Type B pancreatic cell (in vitro differentiated cells): ENCODE measurements around the gene ZNF513. TPM values are rescaled to one million over a fixed set of nuclear protein-coding genes. Genes with fewer than 3 reads are reported as not detected.
"Not testable (repeated sequence)": the region's sequence is repeated elsewhere in the genome, so short reads cannot be mapped to it uniquely, and the experiment has no call there.

Experiments
- DNase-seq: peaks from one replicate; pipeline ENCODE4 v3.0.0; 2021; ENCODE audit warnings: mixed read lengths; ENCODE audit not compliant: unreplicated experiment; ENCODE audit errors: extremely low spot score
- H3K27ac Mint-ChIP-seq: 2 replicates; pipeline ENCODE4 v1.8.0; 2021; ENCODE audit warnings: mild to moderate bottlenecking, mixed read lengths
- H3K27me3 Mint-ChIP-seq: 2 replicates; pipeline ENCODE4 v1.8.0; 2021; ENCODE audit warnings: mixed read lengths
- H3K36me3 Mint-ChIP-seq: 2 replicates; pipeline ENCODE4 v1.8.0; 2021; ENCODE audit warnings: mixed read lengths
- H3K4me1 Mint-ChIP-seq: one replicate; pipeline ENCODE4 v1.8.0; 2021; ENCODE audit warnings: mixed read lengths; ENCODE audit not compliant: unreplicated experiment
- H3K4me3 Mint-ChIP-seq: 2 replicates; pipeline ENCODE4 v1.8.0; 2021; ENCODE audit warnings: mild to moderate bottlenecking, mixed read lengths
- H3K9me3 Mint-ChIP-seq: 2 replicates; pipeline ENCODE4 v1.8.0; 2021; ENCODE audit warnings: mixed read lengths
- CTCF ChIP-seq: fragments of 200-600 bp; sonication (generic); conservative IDR thresholded peaks from 2 replicates; pipeline ENCODE4 v1.5.0; 2021; ENCODE audit warnings: antibody characterized with exemption, mild to moderate bottlenecking
- total RNA-seq: library from RNA; stranded (reverse); gene quantifications from 2 replicates; pipeline ENCODE4 v1.2.1, GENCODE V29; 2021; ENCODE audit warnings: low replicate concordance

The ZNF513 gene
- total RNA-seq, 1 donor from 2014 or later: 25.3 TPM

DNA sequence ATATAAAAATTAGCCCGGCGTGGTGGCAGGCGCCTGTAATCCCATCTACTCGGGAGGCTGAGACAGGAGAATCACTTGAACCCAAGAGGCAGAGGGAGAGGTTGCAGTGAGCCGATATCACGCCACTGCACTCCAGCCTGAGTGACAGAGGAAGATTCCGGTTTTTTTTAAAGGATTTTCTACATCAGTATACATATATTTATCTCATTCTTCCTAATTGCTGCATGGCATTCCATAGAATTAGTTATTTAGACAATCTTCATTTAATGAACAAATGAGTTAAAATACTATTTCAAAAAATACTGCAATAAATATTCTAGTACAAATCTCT lies 26.0 kb downstream of the ZNF513 start:
- peak overlapping the region; percentile 77 for H3K4me3 Mint-ChIP-seq
- DNase-seq: no peak
- H3K4me1 Mint-ChIP-seq: peaks cover 31% of the 10 kb centered on the region
- no peaks in the 10 kb centered on the region for H3K27me3 Mint-ChIP-seq
- H3K36me3 Mint-ChIP-seq: peaks cover 18% of the 10 kb centered on the region
- H3K27ac Mint-ChIP-seq: peak overlapping the region; percentile 91
- H3K9me3 Mint-ChIP-seq: no peaks in the 10 kb centered on the region
- TF ChIP-seq CTCF: no peak

GRCh38 chr2:27353762-27354596 lies 26.6 kb downstream of the ZNF513 start:
- Mint-ChIP-seq H3K27ac (peak overlapping the region; percentile 91), H3K4me1 (peaks cover 31% of the 10 kb centered on the region), H3K9me3 (no peaks in the 10 kb centered on the region), H3K4me3 (peak overlapping the region; percentile 77), H3K27me3 (no peaks in the 10 kb centered on the region), H3K36me3 (peaks cover 18% of the 10 kb centered on the region)
- TF ChIP-seq CTCF: no peak
- no peak for DNase-seq

GRCh38 chr2:27353386-27353761 lies 27.2 kb downstream of the ZNF513 start:
- not testable (repeated sequence) for H3K9me3 Mint-ChIP-seq, DNase-seq, H3K4me3 Mint-ChIP-seq, H3K27me3 Mint-ChIP-seq
- H3K27ac Mint-ChIP-seq: peak overlapping the region; percentile 91
- peaks cover 14% of the 10 kb centered on the region for H3K36me3 Mint-ChIP-seq
- peaks cover 31% of the 10 kb centered on the region for H3K4me1 Mint-ChIP-seq

- Mint-ChIP-seq H3K9me3 (no peaks in the 10 kb centered on the region), H3K36me3 (peaks cover 11% of the 10 kb centered on the region), H3K4me1 (peaks cover 24% of the 10 kb centered on the region), H3K4me3 (no peak overlapping the region), H3K27me3 (no peaks in the 10 kb centered on the region), H3K27ac (no peak overlapping the region)
- DNase-seq: no peak
- TF ChIP-seq CTCF: no peak
Measured at GRCh38 chr2:27351802-27352598, 28.5 kb downstream of the ZNF513 start.

DNA sequence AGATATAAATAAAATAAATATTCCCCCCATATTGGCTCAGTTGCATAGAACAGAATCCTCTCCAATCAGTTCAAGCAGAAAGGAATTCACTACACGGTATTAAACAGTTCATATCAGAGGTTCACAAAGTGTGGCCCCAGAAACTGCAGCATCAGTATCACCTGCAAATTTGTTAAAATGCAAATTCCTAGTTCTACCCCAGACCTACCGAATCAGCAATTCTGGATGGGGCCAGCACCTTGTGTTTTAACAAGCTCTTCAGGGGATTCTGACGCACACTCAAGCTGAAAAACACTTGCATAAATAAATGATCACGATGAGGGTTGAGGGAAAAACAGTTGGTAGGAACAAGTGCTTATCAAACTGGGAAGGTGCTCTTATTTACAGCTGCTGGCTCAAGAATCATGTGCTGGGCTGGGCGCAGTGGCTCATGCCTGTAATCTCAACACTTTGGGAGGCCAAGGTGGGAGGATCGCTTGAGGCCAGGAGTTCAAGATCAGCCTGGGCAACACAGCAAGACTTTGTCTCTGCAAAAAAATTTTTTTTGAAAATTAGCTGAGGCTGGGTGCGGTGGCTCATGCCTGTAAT lies 30.3 kb downstream of the ZNF513 start:
- no peak overlapping the region for H3K27ac Mint-ChIP-seq
- peaks cover 4% of the 10 kb centered on the region for H3K36me3 Mint-ChIP-seq
- TF ChIP-seq CTCF: no peak
- no peak for DNase-seq
- H3K4me3 Mint-ChIP-seq: no peak overlapping the region
- H3K27me3 Mint-ChIP-seq: no peaks in the 10 kb centered on the region
- no peaks in the 10 kb centered on the region for H3K9me3 Mint-ChIP-seq
- H3K4me1 Mint-ChIP-seq: peaks cover 20% of the 10 kb centered on the region

- peaks cover 8% of the 10 kb centered on the region for H3K36me3 Mint-ChIP-seq
- no peak for TF ChIP-seq CTCF
- no peak for DNase-seq
- H3K27ac Mint-ChIP-seq: no peak overlapping the region
- no peaks in the 10 kb centered on the region for H3K27me3 Mint-ChIP-seq
- H3K9me3 Mint-ChIP-seq: no peaks in the 10 kb centered on the region
- no peak overlapping the region for H3K4me3 Mint-ChIP-seq
- H3K4me1 Mint-ChIP-seq: peaks cover 9% of the 10 kb centered on the region
Measured at GRCh38 chr2:27347641-27348040, 32.9 kb downstream of the ZNF513 start.
